NCI-H460 (cell line): ENCODE results near the gene HSPH1. TPM values are rescaled to one million over a fixed set of nuclear protein-coding genes. Genes with fewer than 3 reads are reported as not detected.

Experiments used
- DNase-seq: peaks from one replicate; pipeline ENCODE4 v3.0.0-alpha.2; 2016; ENCODE audit warnings: low read depth; ENCODE audit errors: extremely low read depth
- total RNA-seq: library from RNA; depleted of rRNA; stranded (reverse); fragments of >200 nt; shearing (Covaris generic); gene quantifications from 2 replicates; pipeline ENCODE4 v1.2.3, GENCODE V29; 2014

HSPH1 gene
- total RNA-seq, 1 experiment from 2014 or later, result 45.9 TPM

DNA sequence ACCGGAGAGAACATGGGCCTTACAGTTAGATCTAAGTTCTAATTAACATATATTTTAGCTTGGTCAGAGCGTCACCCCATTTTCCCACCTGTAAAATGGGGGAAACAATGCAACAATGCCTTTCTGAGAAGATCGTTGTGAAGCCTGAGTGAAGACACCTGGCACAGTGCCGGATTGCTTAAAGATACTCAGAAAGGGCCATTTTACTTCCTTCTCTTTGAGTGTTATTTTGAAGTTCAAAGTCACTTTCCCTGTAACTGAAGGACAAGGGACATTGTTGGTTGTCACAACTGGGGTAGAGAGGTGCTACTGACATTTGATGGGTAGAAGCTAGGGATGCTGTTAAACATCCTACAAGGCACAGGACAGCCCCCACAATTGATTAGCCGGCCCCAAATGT, 28.1 kb downstream of the HSPH1 start:
- DNase-seq, result no peak

DNA sequence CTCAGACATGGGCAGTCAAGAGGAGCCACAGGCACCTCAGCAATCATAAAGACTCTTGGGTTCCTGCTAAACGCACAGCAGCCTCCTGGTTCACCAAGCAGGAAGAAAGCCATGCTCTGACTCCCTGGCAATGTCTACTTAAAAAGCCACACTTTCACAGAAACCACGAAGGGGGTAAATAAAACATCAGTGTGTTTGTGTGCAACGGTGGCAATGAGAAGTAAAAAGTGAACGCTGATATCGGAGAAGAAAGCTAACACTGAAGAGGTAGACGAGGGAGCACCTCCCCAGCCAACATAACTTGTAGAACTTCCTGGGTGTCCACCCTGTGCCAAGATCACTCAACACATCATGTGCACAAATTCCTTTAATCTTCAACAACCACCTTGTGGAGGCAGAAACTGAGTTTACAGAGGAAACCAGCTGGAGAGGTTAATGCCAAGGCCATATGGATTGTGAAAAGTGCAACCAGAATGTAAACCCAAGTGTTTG, 30.2 kb downstream of the HSPH1 start:
- DNase-seq, result no peak

DNA sequence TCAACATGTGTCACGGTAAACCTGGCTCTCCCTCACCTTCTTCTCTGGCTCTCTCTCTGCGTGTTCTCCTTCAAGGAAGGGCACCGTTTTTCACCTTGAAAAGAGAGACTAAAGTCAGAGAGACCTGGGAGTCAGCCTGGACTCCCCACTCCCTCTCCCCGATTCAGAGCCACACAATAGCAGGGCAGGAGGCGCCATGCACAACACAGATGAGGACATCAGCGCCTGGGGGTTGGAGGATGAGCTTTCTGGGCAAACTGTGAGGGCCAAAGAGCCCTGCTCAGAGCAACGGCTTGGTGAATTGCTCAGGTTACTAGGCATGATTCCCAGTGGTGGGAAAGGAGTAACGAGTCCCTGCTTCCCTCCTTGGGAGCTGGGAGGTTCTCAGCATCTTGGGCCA, 32.3 kb downstream of the HSPH1 start:
- DNase-seq, result no peak

GRCh38 chr13:31124204-31124603, 37.5 kb downstream of the HSPH1 start:
- no peak for DNase-seq

- no peak for DNase-seq
Observed at GRCh38 chr13:31122544-31123260, 39.0 kb downstream of the HSPH1 start.

GRCh38 chr13:31122143-31122542, 39.6 kb downstream of the HSPH1 start:
- no peak for DNase-seq

DNA sequence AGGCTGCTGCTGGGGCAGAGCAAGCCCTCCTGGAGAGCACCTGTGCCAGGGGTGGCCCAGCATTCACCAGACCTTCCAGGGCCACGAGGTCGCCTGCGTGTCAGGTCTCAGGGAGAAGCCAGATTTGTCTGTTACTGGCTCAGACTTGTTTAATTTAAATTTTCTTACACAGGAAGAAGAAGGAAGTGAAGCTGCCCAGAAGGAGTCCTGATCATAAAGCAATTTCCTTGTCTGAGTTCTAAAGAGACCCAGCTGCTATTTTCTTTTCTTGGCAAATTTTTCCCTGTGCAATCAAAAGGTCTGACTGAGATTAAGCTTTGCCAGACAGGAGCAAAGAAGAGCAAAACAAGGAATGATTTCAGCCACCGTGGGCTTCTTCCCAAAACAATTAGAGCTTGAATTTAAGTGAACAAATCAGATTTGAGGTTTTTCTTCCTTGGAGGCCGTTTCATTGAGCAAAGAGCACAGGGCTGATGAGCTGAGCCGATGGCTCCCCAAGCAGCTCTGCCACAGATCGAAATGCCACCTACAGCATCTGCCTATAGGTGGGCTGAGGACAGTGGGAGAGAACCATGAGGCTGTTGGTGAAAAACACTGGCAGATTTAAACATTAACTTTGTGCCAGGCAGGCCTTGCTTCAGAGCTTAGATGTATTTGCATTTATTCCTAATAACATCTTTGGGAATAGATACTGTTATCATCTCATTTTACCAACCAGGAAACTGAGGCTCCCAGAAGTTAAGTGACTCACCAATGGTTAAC, 40.1 kb downstream of the HSPH1 start:
- DNase-seq, result no peak

- DNase-seq, result no peak
Observed at GRCh38 chr13:31119966-31120700, 41.6 kb downstream of the HSPH1 start.

DNA sequence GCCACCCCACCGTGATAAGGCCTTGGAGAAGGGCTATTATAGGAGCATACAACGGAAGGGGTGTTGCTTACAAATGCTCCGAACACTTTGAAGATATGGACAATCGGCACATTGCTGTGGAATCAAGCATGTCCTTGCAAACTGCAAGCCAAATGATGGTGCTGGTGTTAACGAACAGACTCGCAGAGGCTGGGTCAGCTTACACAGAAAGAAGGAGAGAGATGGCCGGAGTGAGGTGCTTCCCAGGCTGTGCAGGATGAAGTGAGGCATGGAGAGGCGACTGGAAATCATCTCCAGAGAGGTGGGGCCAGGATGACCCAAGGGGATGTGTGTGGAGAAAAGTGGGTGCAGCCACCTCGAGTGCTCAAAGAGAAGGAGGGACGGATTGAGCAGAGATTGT, 42.2 kb downstream of the HSPH1 start:
- DNase-seq, result no peak

- DNase-seq, result no peak
Observed at GRCh38 chr13:31116224-31116623, 45.5 kb downstream of the HSPH1 start.

DNA sequence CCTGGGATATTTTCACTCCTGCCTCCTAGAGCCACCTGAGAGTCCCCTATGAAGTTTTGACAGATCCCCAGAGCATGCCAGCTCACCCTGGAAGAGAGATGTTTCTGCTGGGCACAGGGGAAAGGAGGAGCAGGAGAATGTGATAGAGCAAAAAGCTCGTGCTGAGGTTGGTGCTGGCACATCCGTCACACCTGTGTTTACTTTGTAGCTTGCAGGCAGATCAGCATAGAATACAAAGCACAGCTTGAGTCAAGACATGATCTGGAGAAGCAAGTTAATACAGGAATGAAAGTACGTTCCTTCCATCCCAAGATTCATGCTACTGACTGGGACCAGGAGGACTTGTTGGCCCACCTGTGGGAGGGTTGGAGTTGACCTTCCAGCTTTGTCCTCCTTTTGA, 46.1 kb downstream of the HSPH1 start:
- DNase-seq, result no peak

DNA sequence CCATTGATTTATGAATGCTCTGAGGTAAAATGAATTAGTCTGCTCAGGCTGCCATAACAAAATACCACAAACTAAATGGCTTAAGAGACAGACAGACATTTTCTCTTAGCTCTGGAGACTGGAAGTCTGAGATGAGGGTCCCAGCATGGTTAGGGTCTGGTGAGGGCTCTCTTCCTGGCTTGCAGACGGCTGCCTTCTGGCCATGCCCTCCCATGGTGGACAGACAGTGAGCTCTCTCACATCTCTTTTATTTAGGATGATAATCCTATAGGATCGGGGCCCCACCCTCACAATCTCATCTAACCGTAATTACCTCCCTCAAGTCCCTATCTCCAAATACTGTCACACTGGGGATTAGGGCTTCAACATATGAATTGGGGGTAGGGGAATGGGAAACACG, 47.1 kb downstream of the HSPH1 start:
- no peak for DNase-seq

DNA sequence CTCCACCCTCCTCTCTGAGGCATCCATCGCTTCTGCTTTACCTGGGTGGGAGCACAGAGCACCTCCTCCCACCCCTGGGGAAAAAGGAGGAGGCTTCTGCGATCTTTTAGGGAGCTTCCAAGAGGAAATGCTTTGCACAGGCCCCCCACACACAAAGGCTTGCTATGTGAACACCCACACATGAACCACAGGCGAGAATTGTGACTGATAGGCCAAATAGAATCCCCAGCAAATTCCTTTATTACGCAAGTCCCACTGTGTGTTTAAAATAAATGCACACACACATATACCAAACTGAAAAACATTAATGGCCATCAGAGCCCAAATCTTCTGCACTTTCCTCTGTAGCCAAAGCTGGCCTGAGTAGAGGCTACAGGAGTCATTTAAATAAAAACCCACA, 50.6 kb downstream of the HSPH1 start:
- no peak for DNase-seq

- DNase-seq, result no peak
Observed at GRCh38 chr13:31110617-31111016, 51.1 kb downstream of the HSPH1 start.

- DNase-seq, result no peak
Observed at GRCh38 chr13:31110169-31110568, 51.5 kb downstream of the HSPH1 start.

- DNase-seq, result no peak
Observed at GRCh38 chr13:31107109-31107508, 54.6 kb downstream of the HSPH1 start.

DNA sequence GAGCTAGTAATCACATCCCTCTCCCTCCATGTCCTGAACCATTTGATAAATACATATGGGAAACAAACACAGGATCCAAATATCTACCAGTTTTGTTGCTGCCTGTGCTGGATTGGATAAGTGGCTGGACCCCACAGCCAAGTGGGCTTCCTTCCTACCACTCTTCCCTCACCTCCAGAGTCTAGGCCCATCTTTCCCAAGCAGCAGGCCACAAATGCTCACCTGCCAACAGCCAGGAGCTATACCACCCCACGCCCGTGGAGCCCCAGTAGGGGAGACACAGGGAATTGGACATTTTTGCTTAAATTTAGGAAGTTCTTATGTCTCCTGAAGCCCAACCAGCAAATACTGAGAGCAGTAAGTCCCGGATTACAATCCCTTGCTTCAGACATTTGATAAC, 55.8 kb downstream of the HSPH1 start:
- no peak for DNase-seq

DNA sequence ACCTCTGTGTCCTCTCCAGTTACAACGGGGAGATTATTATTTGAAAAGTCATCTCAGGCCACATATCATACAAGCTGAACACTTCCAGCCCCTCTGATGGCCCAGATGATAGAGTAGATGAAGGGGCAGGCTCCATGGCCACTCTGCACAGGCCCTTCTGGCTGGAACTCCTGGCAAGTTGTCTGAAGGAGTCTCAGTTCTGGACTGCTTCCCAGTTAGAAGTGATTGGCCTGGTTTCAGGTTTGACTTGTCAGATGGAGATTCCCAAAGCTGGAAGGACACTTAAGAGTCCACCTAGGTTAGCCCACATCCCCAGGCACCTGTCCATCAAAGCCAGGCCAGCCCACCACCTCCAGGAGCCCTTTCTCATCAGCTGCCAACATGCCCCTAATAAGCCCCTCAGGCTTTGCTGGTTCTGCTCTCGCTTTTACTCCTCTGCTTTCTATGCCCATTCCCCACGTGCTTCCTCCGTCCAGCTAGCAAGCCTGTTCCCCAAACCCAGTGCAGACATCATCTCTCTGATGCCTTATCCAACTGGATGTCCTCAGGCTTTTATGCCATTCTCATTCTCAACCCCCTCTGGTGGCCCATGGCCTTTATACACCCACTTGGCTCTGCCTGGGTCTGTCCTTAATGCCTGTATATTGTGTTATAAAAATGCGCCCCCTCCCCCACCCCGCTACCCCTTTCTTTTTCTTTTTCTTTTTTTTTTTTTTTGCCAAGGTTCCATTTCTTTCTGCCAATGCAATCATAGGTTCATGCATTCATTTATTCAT, 56.5 kb downstream of the HSPH1 start:
- DNase-seq, result no peak

DNA sequence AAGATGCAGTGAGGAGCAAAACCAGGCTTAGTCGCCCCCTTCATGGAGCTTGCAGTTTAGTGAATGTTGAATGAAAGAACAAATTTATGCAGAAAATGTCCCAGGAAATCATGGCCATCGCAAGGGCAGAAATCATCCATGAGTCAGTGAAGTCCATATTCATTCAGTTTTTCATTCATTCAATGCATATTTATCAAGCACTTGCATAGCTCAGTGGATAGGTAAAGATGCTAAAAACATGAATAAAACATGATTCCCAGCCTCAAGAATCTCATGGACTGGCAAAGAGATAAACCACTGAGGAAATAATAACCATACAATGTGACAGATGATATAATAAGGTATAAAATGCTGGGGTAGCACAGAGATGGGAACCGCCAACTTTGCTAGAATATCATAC, 58.8 kb downstream of the HSPH1 start:
- no peak for DNase-seq

GRCh38 chr13:31101472-31102170, 60.1 kb downstream of the HSPH1 start:
- no peak for DNase-seq
